ENCODE results near the gene C2CD4D.

C2CD4D gene

GRCh38 chr1:151849126-151849525 is 9.5 kb upstream of the C2CD4D start:
- TF ChIP-seq CTCF (IDR thresholded peaks at IDR 0.05; ENCODE audit: borderline replicate concordance, insufficient read depth, low read depth, low read length): no peak
- no peak overlapping the region for H3K4me3 ChIP-seq (ENCODE audit: low read depth, low read length)

- no peak overlapping the region for H3K4me3 ChIP-seq (ENCODE audit: low read depth, low read length)
- TF ChIP-seq CTCF (IDR thresholded peaks at IDR 0.05; ENCODE audit: borderline replicate concordance, insufficient read depth, low read depth, low read length): no peak
Observed at GRCh38 chr1:151847867-151848596, 8.4 kb upstream of the C2CD4D start.

- TF ChIP-seq CTCF (IDR thresholded peaks at IDR 0.05; ENCODE audit: borderline replicate concordance, insufficient read depth, low read depth, low read length): no peak
- H3K4me3 ChIP-seq (ENCODE audit: low read depth, low read length): no peak overlapping the region
Observed at GRCh38 chr1:151846686-151847237, 7.1 kb upstream of the C2CD4D start.

GRCh38 chr1:151846062-151846568 is 6.5 kb upstream of the C2CD4D start:
- no peak for TF ChIP-seq CTCF (IDR thresholded peaks at IDR 0.05; ENCODE audit: borderline replicate concordance, insufficient read depth, low read depth, low read length)
- no peak overlapping the region for H3K4me3 ChIP-seq (ENCODE audit: low read depth, low read length)

- no peak overlapping the region for H3K4me3 ChIP-seq (ENCODE audit: low read depth, low read length)
- no peak for TF ChIP-seq CTCF (IDR thresholded peaks at IDR 0.05; ENCODE audit: borderline replicate concordance, insufficient read depth, low read depth, low read length)
Observed at GRCh38 chr1:151843398-151843797, 3.8 kb upstream of the C2CD4D start.

DNA sequence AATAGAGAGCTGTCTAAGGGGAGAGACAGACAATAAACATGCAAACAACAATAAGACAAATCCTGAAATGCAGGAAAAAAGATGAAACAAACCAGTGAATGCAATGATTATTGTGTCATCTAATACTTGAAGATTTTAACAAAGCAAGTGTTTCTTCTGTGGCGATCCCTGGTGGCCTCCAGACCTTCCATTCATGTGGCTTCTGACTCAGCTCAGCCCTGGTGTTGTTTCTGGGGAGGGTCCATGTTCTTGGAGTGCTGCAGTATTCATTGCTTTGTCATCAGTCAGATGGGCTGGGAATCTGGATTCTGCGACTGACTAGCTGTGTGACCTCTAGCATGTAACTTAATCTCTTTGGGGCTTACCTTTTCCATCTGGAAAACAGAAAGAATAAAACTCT is 1.5 kb upstream of the C2CD4D start:
- no peak for TF ChIP-seq CTCF (IDR thresholded peaks at IDR 0.05; ENCODE audit: borderline replicate concordance, insufficient read depth, low read depth, low read length)
- H3K4me3 ChIP-seq (ENCODE audit: low read depth, low read length): no peak overlapping the region

- no peak for TF ChIP-seq CTCF (IDR thresholded peaks at IDR 0.05; ENCODE audit: borderline replicate concordance, insufficient read depth, low read depth, low read length)
- H3K4me3 ChIP-seq (ENCODE audit: low read depth, low read length): no peak overlapping the region
Observed at GRCh38 chr1:151840421-151840820, 801 bp upstream of the C2CD4D start.
